Mammary microvascular endothelial cell (primary cell): ENCODE data around the gene EYS. TPM values are rescaled to one million over a fixed set of nuclear protein-coding genes. Genes with fewer than 3 reads are reported as not detected.

Source experiments
- total RNA-seq: library from RNA; depleted of rRNA; stranded (reverse); fragments of >200 nt; gene quantifications from 2 replicates; pipeline ENCODE4 v1.2.3, GENCODE V29; 2015

The EYS gene
- not detected in 2 replicates for total RNA-seq

GRCh38 chr6:65707126-65707826, at the start of gene EYS:
EYS (minus strand) TSS chr6:65707226; CDS start chr6:65495410, 211,816 bp downstream.

